Uterus (tissue), 2 donors: Measurements from ENCODE around the gene COL9A3.

ENCODE experiments used
- POLR2A ChIP-seq, 2 donors: fragments of 450-650 bp; IDR thresholded peaks; one replicate each; pipeline ENCODE4 v1.6.1; 2016; ENCODE audit warnings: antibody characterized with exemption in 2 of 2, mild to moderate bottlenecking in 1 of 2, moderate library complexity in 1 of 2
- TF ChIP-seq, protein P1 (sequence below), 4 experiments: fragments of 200-600 bp in 2 of 4; fragments of 450-650 bp in 2 of 4; sonication (generic) in 2 of 4; IDR thresholded peaks; one replicate each; pipeline ENCODE4 v1.5.1; 2016 to 2019; ENCODE audit warnings: antibody characterized with exemption in 4 of 4, mild to moderate bottlenecking in 2 of 4, moderate library complexity in 1 of 4

DNA sequence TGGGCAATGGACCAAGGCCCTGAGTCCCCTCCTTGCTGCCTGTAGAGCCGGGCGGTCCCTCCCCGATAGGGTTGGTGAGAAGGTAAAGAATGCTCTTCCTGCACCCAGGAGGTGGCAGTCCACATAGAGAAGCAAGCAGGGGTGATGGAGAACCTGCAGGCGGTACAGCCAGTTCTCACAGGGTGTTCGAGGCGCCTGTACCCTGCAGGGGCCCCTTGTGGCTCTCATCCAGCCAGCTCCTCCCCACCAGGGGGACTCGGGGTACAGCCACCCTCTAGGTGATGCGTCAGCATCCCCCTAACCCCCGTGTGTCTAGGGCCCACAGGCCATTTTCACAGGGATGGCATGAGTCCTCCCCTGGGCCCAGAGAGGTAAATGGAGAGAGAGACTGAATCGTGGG lies 5.1 kb upstream of the COL9A3 start:
- TF ChIP-seq, protein P1, sequence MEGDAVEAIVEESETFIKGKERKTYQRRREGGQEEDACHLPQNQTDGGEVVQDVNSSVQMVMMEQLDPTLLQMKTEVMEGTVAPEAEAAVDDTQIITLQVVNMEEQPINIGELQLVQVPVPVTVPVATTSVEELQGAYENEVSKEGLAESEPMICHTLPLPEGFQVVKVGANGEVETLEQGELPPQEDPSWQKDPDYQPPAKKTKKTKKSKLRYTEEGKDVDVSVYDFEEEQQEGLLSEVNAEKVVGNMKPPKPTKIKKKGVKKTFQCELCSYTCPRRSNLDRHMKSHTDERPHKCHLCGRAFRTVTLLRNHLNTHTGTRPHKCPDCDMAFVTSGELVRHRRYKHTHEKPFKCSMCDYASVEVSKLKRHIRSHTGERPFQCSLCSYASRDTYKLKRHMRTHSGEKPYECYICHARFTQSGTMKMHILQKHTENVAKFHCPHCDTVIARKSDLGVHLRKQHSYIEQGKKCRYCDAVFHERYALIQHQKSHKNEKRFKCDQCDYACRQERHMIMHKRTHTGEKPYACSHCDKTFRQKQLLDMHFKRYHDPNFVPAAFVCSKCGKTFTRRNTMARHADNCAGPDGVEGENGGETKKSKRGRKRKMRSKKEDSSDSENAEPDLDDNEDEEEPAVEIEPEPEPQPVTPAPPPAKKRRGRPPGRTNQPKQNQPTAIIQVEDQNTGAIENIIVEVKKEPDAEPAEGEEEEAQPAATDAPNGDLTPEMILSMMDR (IDR thresholded peaks at IDR 0.05): no peak
- TF ChIP-seq POLR2A (IDR thresholded peaks at IDR 0.05): no peak
